Right lung (tissue), 5 donors: Measurements from ENCODE around the gene NTNG2. TPM values are rescaled to one million over a fixed set of nuclear protein-coding genes. Genes with fewer than 3 reads are reported as not detected.

Experiments used
- DNase-seq, 2 donors: peaks; one replicate each; pipeline ENCODE4 v3.0.0-alpha.2; 2013
- polyA plus RNA-seq, 5 donors: library from polyadenylated mRNA; unstranded; fragments of 120-200 nt; gene quantifications; one replicate each; pipeline versions ENCODE4 v1.2.1 to v1.2.3, GENCODE V29; 2013; ENCODE audit warnings: inconsistent platforms in 1 of 5, low replicate concordance in 1 of 5; ENCODE audit not compliant: insufficient read length in 5 of 5, insufficient read depth in 1 of 5

NTNG2 gene
- polyA plus RNA-seq, 5 donors, result 0.46 to 1.4 (median 0.59) TPM

DNA sequence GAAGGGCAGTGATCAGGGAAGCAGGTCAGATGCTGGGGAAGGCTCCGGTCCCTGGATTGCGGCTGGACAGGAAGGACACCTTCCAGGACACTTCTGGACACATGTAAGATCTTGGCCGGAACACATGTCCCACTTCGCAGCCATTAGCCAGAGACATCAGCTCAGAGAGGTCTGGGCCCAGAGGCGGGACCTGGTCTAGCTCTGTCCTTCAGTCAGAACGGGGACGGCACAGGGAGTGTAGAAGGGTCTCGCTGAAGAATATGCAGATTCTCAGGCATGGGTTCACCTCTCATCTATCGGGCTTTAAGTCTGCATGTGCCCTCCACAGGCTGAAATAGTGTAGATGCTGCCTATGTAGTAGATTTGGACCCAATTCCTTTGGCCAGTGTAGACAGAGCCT lies 73.3 kb downstream of the NTNG2 start:
- DNase-seq, result no peak

GRCh38 chr9:132235894-132236661 lies 74.2 kb downstream of the NTNG2 start:
- DNase-seq, result peak; percentile 54 to 68

GRCh38 chr9:132236662-132237311 lies 74.9 kb downstream of the NTNG2 start:
- DNase-seq, result no peak

DNA sequence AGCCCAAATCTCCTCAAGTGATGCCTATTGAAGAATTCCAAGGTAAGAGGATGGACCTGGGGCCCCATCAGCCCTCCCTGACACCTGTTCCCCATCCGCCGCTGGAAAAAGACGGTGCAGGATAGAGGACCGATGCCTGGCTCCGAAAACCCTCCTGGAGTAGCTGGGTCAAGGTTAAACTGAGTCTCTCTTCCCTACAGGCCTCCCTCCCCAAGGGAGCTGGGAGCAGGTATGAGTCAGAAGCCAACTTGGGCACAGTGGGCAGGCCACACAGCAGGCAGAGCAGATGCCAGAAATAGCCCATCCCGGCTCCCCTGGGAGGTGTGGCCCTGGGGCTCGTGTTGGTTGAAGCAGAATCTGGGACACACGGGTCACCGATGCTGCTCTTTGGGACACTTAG lies 75.6 kb downstream of the NTNG2 start:
- DNase-seq, result no peak

DNA sequence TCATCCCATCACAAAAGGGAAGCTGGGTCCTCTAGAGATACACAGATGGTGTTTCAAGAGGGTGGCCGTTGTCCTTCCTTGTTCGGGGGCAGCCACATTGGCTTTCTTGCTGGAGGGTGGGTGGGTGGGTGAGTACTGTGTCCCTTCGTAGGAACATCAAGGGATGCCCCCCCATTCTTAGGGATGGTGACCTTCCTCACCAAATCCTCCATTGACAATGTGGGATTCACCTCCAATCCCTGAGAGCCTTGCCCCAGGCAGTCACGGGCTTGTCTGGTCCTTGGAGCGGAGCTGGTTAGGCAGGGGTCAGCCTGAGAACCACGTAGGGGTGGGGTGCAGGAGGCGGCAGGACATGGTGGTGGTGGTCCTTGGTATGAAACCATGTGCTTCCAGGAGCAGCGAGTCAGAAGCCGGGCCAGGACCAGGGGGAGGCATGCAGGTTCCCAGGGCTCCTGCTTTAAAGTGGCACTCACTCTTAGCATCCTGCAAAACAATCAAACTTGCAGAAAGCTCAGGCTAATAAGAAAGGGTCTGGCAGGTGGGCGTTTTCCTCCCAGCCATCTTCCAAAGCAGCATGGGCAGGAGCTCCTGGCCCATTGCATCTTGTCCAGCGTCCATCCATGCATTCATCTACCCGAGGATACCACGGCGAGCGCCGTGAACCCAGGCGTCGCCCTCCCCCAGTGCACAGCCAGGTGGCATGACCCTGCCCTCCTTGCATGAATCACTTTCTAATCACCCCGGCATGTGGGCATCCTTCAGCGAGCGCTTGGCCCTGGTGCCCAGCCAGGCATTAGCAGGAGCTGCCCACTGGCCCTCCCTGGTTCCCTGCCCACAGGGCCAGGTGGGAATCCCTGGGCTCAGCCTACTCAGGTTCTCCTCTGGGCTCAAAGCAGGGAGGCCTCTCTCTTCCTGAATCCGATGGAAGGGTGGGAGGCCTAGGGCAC lies 76.4 kb downstream of the NTNG2 start:
- DNase-seq, result no peak

GRCh38 chr9:132238992-132239391 lies 77.1 kb downstream of the NTNG2 start:
- DNase-seq, result no peak

DNA sequence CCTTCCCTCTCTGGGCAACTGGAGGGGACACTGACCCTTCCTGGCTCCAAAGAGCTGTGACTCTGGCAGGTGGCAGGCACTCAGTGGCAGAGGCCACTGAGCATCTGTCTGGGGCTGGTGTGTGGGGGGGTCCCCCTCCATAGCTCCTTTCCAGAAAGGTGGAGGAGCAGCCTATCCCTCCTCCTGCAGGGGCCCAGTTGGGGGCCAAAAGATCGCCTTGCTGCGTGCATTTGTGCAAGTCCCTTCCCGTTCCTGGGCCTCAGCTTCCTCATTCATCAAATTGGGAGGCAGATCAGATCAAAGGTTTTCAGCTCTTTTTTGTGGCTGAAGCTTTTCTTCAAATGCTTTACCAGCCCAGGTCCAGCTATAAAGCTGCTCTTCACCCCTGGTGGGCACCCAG lies 77.7 kb downstream of the NTNG2 start:
- DNase-seq, result no peak

GRCh38 chr9:132239999-132240840 lies 78.4 kb downstream of the NTNG2 start:
- no peak for DNase-seq

DNA sequence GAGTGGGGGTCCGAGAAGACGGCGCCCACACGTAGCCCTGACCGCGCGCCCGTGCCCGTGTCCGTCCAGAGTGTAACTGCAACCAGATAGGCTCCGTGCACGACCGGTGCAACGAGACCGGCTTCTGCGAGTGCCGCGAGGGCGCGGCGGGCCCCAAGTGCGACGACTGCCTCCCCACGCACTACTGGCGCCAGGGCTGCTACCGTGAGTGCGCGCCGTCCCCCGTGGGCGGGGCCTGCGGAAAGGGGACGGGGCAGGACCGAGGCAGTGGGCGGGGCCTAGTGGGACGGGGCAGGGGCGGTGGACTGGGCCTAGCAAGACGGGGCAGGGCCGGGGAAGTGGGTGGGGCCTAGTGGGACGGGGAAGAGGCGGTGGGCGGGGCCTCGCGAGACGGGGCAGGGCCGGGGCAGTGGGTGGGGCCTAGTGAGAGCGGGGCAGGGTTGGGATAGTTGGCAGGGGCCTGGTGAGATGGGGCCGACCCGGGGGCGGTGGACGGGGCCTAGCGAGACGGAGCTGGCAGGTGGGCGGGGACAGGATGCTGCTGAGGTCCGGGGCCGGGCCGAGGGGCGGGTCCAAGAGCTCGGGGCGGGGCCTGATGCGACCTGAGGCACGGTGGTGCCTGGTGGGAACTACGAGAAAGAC lies 79.1 kb downstream of the NTNG2 start:
- peak; percentile 79 to 84 for DNase-seq

GRCh38 chr9:132241483-132241839 lies 79.6 kb downstream of the NTNG2 start:
- DNase-seq, result no peak

GRCh38 chr9:132241840-132242620 lies 80.2 kb downstream of the NTNG2 start:
- DNase-seq, result no peak

DNA sequence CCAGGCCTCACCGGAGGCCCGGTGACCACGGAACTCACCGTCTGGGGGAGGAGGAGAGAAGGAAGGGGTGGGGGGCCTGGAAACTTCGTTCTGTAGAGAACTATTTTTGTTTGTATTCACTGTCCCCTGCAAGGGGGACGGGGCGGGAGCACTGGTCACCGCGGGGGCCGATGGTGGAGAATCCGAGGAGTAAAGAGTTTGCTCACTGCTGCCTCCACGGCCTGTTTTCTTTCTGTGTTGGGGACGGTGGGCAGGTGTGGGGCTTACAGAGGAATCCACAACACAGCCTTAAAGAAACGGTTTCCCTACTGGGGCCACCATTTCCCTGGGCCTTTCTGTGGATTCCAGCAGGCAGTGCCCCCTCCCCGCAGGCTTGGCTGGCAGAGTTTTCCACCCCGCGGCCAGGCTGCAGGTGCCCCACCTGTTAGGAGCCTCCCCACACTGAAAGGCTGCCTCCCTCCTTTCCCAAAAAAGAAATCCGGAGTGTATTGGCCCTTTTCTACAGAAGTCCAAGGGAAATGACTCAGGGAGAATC lies 80.8 kb downstream of the NTNG2 start:
- no peak for DNase-seq

GRCh38 chr9:132243156-132244074 lies 81.6 kb downstream of the NTNG2 start:
- DNase-seq, result no peak

DNA sequence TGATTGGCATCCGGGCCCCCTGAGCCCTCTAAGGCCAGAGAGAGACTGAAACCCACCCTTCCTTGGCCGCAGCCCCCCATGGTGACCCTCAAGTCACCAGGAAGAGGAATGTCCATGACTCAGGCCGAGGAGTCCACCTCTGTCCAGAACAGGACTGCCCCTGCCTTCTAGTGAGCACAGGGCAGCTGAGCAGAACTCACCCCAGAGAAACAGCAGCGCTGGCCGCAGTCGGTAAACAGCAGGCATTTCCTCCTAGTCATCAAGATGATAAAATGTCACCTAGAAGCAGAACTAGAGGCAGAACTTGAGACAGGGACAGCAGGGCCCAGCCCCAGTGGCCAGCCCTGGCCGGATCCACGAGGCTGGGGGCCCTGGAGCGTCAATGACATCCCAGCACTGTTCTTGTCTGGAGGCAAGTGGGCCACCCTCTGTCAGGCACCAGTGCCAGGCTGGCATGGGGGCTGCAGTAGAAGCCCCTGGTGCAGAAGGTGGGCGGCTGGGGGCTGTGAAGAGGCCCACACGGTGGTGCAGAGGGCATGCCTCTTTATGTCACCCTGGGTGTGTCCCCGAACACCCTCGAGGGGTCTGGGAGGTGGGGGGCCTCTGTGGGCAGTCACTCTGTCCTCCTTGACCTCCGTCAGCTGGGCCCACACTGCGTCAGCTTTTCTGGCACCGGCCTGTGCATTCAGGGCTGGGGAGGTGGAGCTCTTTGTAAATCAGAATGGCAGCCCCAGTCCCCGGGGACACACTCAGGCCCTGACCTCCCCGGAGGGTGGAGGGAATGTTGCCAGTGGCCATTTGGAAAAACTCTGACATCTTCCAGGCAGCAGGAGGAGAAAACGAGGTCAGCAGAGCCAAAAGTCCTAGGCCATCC lies 83.0 kb downstream of the NTNG2 start:
- no peak for DNase-seq

GRCh38 chr9:132245465-132245864 lies 83.6 kb downstream of the NTNG2 start:
- no peak for DNase-seq

GRCh38 chr9:132247942-132248341 lies 86.1 kb downstream of the NTNG2 start:
- no peak for DNase-seq

DNA sequence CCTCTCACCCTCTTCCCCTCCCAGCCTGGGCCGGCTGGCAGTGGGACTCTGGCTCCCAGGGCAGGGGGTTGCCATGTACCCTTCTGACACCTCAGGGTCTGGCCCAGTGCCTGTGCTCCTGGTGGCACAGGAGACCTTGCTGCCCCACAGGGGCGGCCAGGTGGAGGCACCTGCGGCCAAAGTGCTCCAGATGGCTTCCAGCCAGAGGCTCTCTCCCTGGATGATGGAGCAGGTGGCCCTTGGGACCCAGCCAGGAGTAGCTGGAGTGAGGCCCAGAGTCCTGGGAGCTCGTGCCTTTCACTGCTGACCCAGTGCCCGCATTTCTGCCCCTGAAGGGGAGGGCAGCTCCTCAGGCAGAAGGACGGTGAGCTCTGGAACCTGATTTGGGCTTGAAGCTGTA lies 87.3 kb downstream of the NTNG2 start:
- no peak for DNase-seq

DNA sequence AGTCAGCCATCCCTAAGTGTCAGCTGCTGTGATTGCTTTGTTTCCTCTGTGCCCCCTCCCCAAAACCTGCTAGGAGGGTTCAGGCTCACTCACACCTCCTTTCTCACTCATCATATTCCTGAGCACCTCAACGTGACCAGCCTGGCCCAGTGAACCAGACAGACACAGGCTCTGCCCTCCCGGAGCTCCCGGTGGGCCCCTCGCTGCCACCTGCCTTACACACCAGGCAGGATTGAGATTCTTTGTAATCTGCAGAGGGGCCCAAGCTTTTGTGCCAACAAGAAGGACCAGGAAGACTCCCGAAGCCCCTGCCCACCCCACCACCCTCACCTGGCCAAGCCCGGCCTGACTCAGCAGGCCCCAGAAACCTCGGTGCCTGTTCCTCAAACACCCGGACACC lies 87.8 kb downstream of the NTNG2 start:
- DNase-seq, result no peak
